ENCODE measurements around the gene HSD17B11.

Gene HSD17B11

GRCh38 chr4:87330761-87331160, 60.2 kb downstream of the HSD17B11 start:
- Mint-ChIP-seq H3K9me3 (peaks cover 53% of the 10 kb centered on the region), H3K4me1 (peaks cover 9% of the 10 kb centered on the region), H3K4me3 (no peak overlapping the region), H3K27me3 (ENCODE audit: low read depth, poor library complexity) (peaks cover 3% of the 10 kb centered on the region), H3K27ac (no peak overlapping the region), H3K36me3 (ENCODE audit: low read depth) (peaks cover 51% of the 10 kb centered on the region)
- DNase-seq = no peak
- TF ChIP-seq CTCF (IDR thresholded peaks at IDR 0.05) = no peak

GRCh38 chr4:87327136-87327535, 63.9 kb downstream of the HSD17B11 start:
- peaks cover 18% of the 10 kb centered on the region for H3K36me3 Mint-ChIP-seq (ENCODE audit: low read depth)
- no peak overlapping the region for H3K4me3 Mint-ChIP-seq
- TF ChIP-seq CTCF (IDR thresholded peaks at IDR 0.05) = no peak
- H3K9me3 Mint-ChIP-seq = peaks cover 28% of the 10 kb centered on the region
- peaks cover 3% of the 10 kb centered on the region for H3K27me3 Mint-ChIP-seq (ENCODE audit: low read depth, poor library complexity)
- no peak overlapping the region for H3K27ac Mint-ChIP-seq
- H3K4me1 Mint-ChIP-seq = peaks cover 9% of the 10 kb centered on the region
- DNase-seq = no peak

GRCh38 chr4:87326460-87326859, 64.5 kb downstream of the HSD17B11 start:
- peaks cover 9% of the 10 kb centered on the region for H3K4me1 Mint-ChIP-seq
- DNase-seq = no peak
- no peak for TF ChIP-seq CTCF (IDR thresholded peaks at IDR 0.05)
- peaks cover 3% of the 10 kb centered on the region for H3K27me3 Mint-ChIP-seq (ENCODE audit: low read depth, poor library complexity)
- no peak overlapping the region for H3K27ac Mint-ChIP-seq
- H3K4me3 Mint-ChIP-seq = no peak overlapping the region
- H3K36me3 Mint-ChIP-seq (ENCODE audit: low read depth) = peaks cover 11% of the 10 kb centered on the region
- H3K9me3 Mint-ChIP-seq = peaks cover 23% of the 10 kb centered on the region

- no peak for TF ChIP-seq CTCF (IDR thresholded peaks at IDR 0.05)
- Mint-ChIP-seq H3K27me3 (ENCODE audit: low read depth, poor library complexity) (no peaks in the 10 kb centered on the region), H3K27ac (no peak within 1 kb of the TSS), H3K4me3 (no peak within 1 kb of the TSS), H3K36me3 (ENCODE audit: low read depth) (no peaks in the 10 kb centered on the region), H3K9me3 (no peaks in the 10 kb centered on the region), H3K4me1 (peaks cover 9% of the 10 kb centered on the region)
- DNase-seq = no peak
Observed at GRCh38 chr4:87322754-87323153, 68.2 kb downstream of the HSD17B11 start, which contains the start of gene HSD17B13. Gene HSD17B13, minus strand, starts transcription at chr4:87322882. Its CDS starts 41 bp downstream, at chr4:87322841.

GRCh38 chr4:87321888-87322287, 69.1 kb downstream of the HSD17B11 start:
- TF ChIP-seq CTCF (IDR thresholded peaks at IDR 0.05) = no peak
- Mint-ChIP-seq H3K27ac (no peak overlapping the region), H3K27me3 (ENCODE audit: low read depth, poor library complexity) (no peaks in the 10 kb centered on the region), H3K4me3 (no peak overlapping the region), H3K4me1 (peaks cover 5% of the 10 kb centered on the region), H3K36me3 (ENCODE audit: low read depth) (no peaks in the 10 kb centered on the region), H3K9me3 (no peaks in the 10 kb centered on the region)
- no peak for DNase-seq

- H3K27me3 Mint-ChIP-seq (ENCODE audit: low read depth, poor library complexity) = no peaks in the 10 kb centered on the region
- no peak for TF ChIP-seq CTCF (IDR thresholded peaks at IDR 0.05)
- no peak for DNase-seq
- H3K36me3 Mint-ChIP-seq (ENCODE audit: low read depth) = no peaks in the 10 kb centered on the region
- no peaks in the 10 kb centered on the region for H3K4me1 Mint-ChIP-seq
- no peak overlapping the region for H3K4me3 Mint-ChIP-seq
- H3K27ac Mint-ChIP-seq = no peak overlapping the region
- no peaks in the 10 kb centered on the region for H3K9me3 Mint-ChIP-seq
Observed at GRCh38 chr4:87317527-87317926, 73.5 kb downstream of the HSD17B11 start.
